Endothelial cell of umbilical vein (primary cell): ENCODE measurements around the gene ANO1. TPM values are rescaled to one million over a fixed set of nuclear protein-coding genes. Genes with fewer than 3 reads are reported as not detected.

ENCODE experiments used
- BruUV-seq: library from RNA; stranded (reverse); fragments of 400-500 nt; replicated peaks from 2 replicates; lab custom pipeline; 2021; lab: Mats Ljungman, UMichigan
- CTCF ChIA-PET: fragments of 300-600, 350-600 bp; sonication (Branson Sonifier 250); formaldehyde crosslinking; loops from one replicate; lab custom pipeline; 2021; ENCODE audit warnings: antibody characterized with exemption, inconsistent platforms; lab: Charles Lee
- POLR2A ChIA-PET: fragments of 300-600, 350-600 bp; sonication (Branson Sonifier 250); formaldehyde crosslinking; loops from one replicate; lab custom pipeline; 2021; ENCODE audit warnings: antibody characterized with exemption, inconsistent platforms; lab: Charles Lee
- DNase-seq: peaks from one replicate; pipeline ENCODE4 v3.0.0-alpha.2; 2011; ENCODE audit warnings: low read depth, low spot score
- FAIRE-seq: peaks from 2 replicates; lab custom pipeline; 2011; peaks lifted over from hg19 to GRCh38; lab: Jason Lieb, UNC
- H2AFZ ChIP-seq: 2 replicates; pipeline ENCODE4 v1.6.0; 2012; ENCODE audit warnings: low read depth, low read length, control low read depth, inconsistent platforms
- H3K27ac ChIP-seq: 2 replicates; pipeline ENCODE4 v1.5.1; 2011; ENCODE audit warnings: low read depth, mild to moderate bottlenecking, control low read depth, low read length, moderate library complexity; ENCODE audit not compliant: insufficient read depth
- H3K27me3 ChIP-seq, 2 experiments: 2 replicates each; pipeline versions ENCODE4 v1.6.0 to v1.6.1; 2011; ENCODE audit warnings: low read length in 2 of 2, mixed read lengths in 1 of 2; ENCODE audit not compliant: control insufficient read depth in 2 of 2, insufficient read depth in 2 of 2
- H3K36me3 ChIP-seq, 2 experiments: 2 replicates in 1 of 2; 3 replicates in 1 of 2; pipeline ENCODE4 v1.5.1; 2011; ENCODE audit warnings: low read length in 2 of 2, mild to moderate bottlenecking in 1 of 2, moderate library complexity in 1 of 2; ENCODE audit not compliant: control insufficient read depth in 2 of 2, insufficient read depth in 2 of 2; ENCODE audit errors: extremely low read depth in 1 of 2
- H3K4me1 ChIP-seq: 3 replicates; pipeline ENCODE4 v1.5.1; 2011; ENCODE audit warnings: mild to moderate bottlenecking, low read length; ENCODE audit not compliant: control insufficient read depth, insufficient read depth; ENCODE audit errors: extremely low read depth
- H3K4me2 ChIP-seq: 2 replicates; pipeline ENCODE4 v1.6.1; 2011; ENCODE audit warnings: low read length, control low read depth, mixed read lengths; ENCODE audit not compliant: insufficient read depth
- H3K4me3 ChIP-seq, 3 experiments: fragments of 200-600 bp in 1 of 3; sonication (generic), shearing (Covaris generic) in 1 of 3; replicated peaks in 1 of 3; 2 replicates each; pipeline ENCODE4 v1.5.1; 2011 to 2016; ENCODE audit warnings: control low read depth in 3 of 3, low read length in 3 of 3, mild to moderate bottlenecking in 2 of 3, inconsistent platforms in 1 of 3, low read depth in 1 of 3, moderate library complexity in 1 of 3; ENCODE audit not compliant: insufficient read depth in 1 of 3
- H3K79me2 ChIP-seq: 2 replicates; pipeline ENCODE4 v1.6.0; 2012; ENCODE audit warnings: low read length, inconsistent platforms; ENCODE audit not compliant: control insufficient read depth, insufficient read depth
- H3K9ac ChIP-seq: replicated peaks from 2 replicates; pipeline ENCODE3; 2011; ENCODE audit warnings: low read length, control low read depth; ENCODE audit not compliant: insufficient read depth; ENCODE audit errors: extremely low read depth
- H3K9me1 ChIP-seq: replicated peaks from 3 replicates; pipeline ENCODE4 v1.6.0; 2011; ENCODE audit warnings: mild to moderate bottlenecking, low read length; ENCODE audit not compliant: control insufficient read depth, insufficient read depth; ENCODE audit errors: extremely low read depth
- H3K9me3 ChIP-seq: replicated peaks from 2 replicates; pipeline ENCODE4 v1.5.1; 2012; ENCODE audit warnings: low read length, inconsistent platforms; ENCODE audit not compliant: control insufficient read depth, insufficient read depth
- H4K20me1 ChIP-seq: replicated peaks from 2 replicates; pipeline ENCODE3; 2011; ENCODE audit warnings: mild to moderate bottlenecking, low read length; ENCODE audit not compliant: control insufficient read depth, insufficient read depth; ENCODE audit errors: extremely low read depth
- CTCF ChIP-seq, 2 donors: IDR thresholded peaks; 1 replicate in 1 of 2; 2 replicates in 1 of 2; pipeline ENCODE4 v1.5.1; 2011; ENCODE audit warnings: low read length in 2 of 2, mild to moderate bottlenecking in 2 of 2, moderate library complexity in 2 of 2, control low read depth in 1 of 2, inconsistent platforms in 1 of 2, low read depth in 1 of 2; ENCODE audit not compliant: insufficient read depth in 1 of 2; ENCODE audit errors: extremely low read depth in 1 of 2
- EZH2 ChIP-seq: IDR thresholded peaks from 2 replicates; pipeline ENCODE4 v1.6.1; 2012; ENCODE audit warnings: borderline replicate concordance, low read depth, mild to moderate bottlenecking, moderate library complexity, low read length, inconsistent platforms; ENCODE audit not compliant: severe bottlenecking
- FOS ChIP-seq: IDR thresholded peaks from 2 replicates; pipeline ENCODE4 v1.6.1; 2011; ENCODE audit warnings: mild to moderate bottlenecking, low read length, moderate library complexity, borderline replicate concordance; ENCODE audit not compliant: insufficient read depth
- GATA2 ChIP-seq: IDR thresholded peaks from 2 replicates; pipeline ENCODE4 v1.7.0; 2011; ENCODE audit warnings: low read depth, mild to moderate bottlenecking, moderate library complexity, mixed read lengths, low read length; ENCODE audit not compliant: insufficient read length, insufficient read depth
- JUN ChIP-seq: IDR thresholded peaks from 2 replicates; pipeline ENCODE4 v1.6.1; 2011; ENCODE audit warnings: borderline replicate concordance, low read depth; ENCODE audit not compliant: insufficient read length, insufficient read depth
- MYC ChIP-seq: IDR thresholded peaks from one replicate; pipeline ENCODE4 v1.6.1; 2011; ENCODE audit warnings: mild to moderate bottlenecking, low read depth, low read length
- POLR2A ChIP-seq: IDR thresholded peaks from 2 replicates; pipeline ENCODE4 v1.6.1; 2012; ENCODE audit warnings: low read depth, mild to moderate bottlenecking, control low read depth, low read length
- POLR2AphosphoS5 ChIP-seq: IDR thresholded peaks from 2 replicates; pipeline ENCODE4 v1.6.1; 2012; ENCODE audit warnings: low read depth, mild to moderate bottlenecking, control low read depth, low read length, moderate library complexity; ENCODE audit not compliant: insufficient read depth
- dilution Hi-C: fragments of 300-500 bp; cut with MboI; formaldehyde crosslinking; loops from one replicate; pipeline ENCODE4 v1.15.0; 2019; ENCODE audit warnings: low sequenced_read_pairs; ENCODE audit not compliant: extremely low pct_ligation_motif_present
- intact Hi-C: fragments of 100-400 bp; cut with micrococcal nuclease; formaldehyde crosslinking; loops from one replicate; pipeline ENCODE4 v1.10.0; 2022
- polyA plus RNA-seq, 4 experiments: library from polyadenylated mRNA; depleted of rRNA in 3 of 4; stranded (reverse) in 3 of 4; unstranded in 1 of 4; fragments of >200 nt; gene quantifications; 2 replicates each; pipeline versions ENCODE4 v1.2.1 to v1.2.3, GENCODE V29; 2011 to 2012; ENCODE audit warnings: missing spikeins in 1 of 4
- total RNA-seq: library from RNA; stranded (reverse); gene quantifications from 2 replicates; pipeline ENCODE4 v1.2.3, GENCODE V29; 2021
- TF ChIP-seq, protein P1 (sequence below): IDR thresholded peaks from 2 replicates; pipeline ENCODE4 v1.6.1; 2011; ENCODE audit not compliant: insufficient read depth, insufficient read length

Gene ANO1
- total and polyA plus RNA-seq, 2 donors (not counting 3 experiments of a cell fraction or from before 2014, with no cell fraction given) = 0.03 to 0.40 TPM

DNA sequence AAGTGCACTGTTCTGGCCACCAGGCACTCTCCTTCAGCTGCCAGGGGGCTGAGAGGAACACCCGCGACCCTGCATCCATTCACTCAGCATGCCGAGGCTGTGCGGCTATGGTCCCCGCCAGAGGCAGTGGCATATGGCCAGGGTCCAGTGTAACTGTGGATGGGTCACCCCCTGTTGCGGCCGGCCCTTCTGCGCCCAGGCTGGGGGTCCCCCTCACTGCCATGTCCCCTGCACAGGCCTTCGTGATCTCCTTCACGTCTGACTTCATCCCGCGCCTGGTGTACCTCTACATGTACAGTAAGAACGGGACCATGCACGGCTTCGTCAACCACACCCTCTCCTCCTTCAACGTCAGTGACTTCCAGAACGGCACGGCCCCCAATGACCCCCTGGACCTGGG lies 104.1 kb downstream of the ANO1 start:
- ChIA-PET POLR2A (no interaction called here), CTCF (interaction anchor here (0.6 to 2.7 kb wide), 4 partner anchors 39 to 938 kb away, joined by 3 to 9 read pairs (median 3); no protein-coding TSS in a partner anchor)
- no peak overlapping the region for H3K4me3 ChIP-seq
- TF ChIP-seq, protein P1, sequence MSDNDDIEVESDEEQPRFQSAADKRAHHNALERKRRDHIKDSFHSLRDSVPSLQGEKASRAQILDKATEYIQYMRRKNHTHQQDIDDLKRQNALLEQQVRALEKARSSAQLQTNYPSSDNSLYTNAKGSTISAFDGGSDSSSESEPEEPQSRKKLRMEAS = no peak
- TF ChIP-seq POLR2A = no peak
- dilution Hi-C loops (loop anchor here (25.0 kb wide), 1 partner anchor 270 kb away; no protein-coding TSS in a partner anchor), intact Hi-C loops (no loop called here)
- no peak overlapping the region for H3K9ac ChIP-seq
- no peaks in the 10 kb centered on the region for H4K20me1 ChIP-seq
- no peaks in the 10 kb centered on the region for H3K79me2 ChIP-seq
- BruUV-seq = no TSS peak
- DNase-seq = no peak
- H2AFZ ChIP-seq = no peak overlapping the region
- H3K9me3 ChIP-seq = no peaks in the 10 kb centered on the region
- no peaks in the 10 kb centered on the region for H3K4me1 ChIP-seq
- no peak overlapping the region for H3K4me2 ChIP-seq
- no peaks in the 10 kb centered on the region for H3K36me3 ChIP-seq
- no peaks in the 10 kb centered on the region for H3K9me1 ChIP-seq
- no peak overlapping the region for H3K27ac ChIP-seq
- H3K27me3 ChIP-seq = no peaks in the 10 kb centered on the region
- FAIRE-seq = no peak

DNA sequence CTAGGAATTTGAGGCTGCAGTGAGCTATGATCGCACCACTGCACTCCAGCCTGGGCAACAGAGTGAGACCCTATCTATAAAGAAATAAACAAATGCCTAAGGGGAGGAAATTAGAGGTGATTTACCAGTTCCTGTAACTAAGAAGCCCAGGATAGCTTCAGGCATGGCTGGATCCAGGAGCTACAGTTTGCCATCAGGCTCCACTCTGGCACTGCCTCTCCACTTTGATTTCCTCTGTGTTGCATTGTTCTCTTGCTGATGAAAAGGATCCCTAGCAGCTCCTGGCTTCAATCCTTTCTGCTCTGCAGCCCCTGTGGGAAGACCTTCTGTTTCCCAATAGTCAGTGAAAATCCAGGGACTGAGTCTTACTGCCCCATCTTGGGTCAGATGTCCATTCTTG lies 104.9 kb downstream of the ANO1 start:
- BruUV-seq = no TSS peak
- Histone ChIP-seq H3K4me3 (no peak overlapping the region), H2AFZ (no peak overlapping the region), H3K9me3 (no peaks in the 10 kb centered on the region), H3K79me2 (no peaks in the 10 kb centered on the region), H4K20me1 (no peaks in the 10 kb centered on the region), H3K9me1 (no peaks in the 10 kb centered on the region), H3K27ac (no peak overlapping the region), H3K9ac (no peak overlapping the region), H3K4me2 (no peak overlapping the region), H3K4me1 (no peaks in the 10 kb centered on the region), H3K27me3 (no peaks in the 10 kb centered on the region), H3K36me3 (no peaks in the 10 kb centered on the region)
- POLR2A ChIA-PET = no interaction called here
- no peak for TF ChIP-seq CTCF (IDR thresholded peaks at IDR 0.05; ENCODE audit: extremely low read depth in 1 of 2, insufficient read depth in 1 of 2, low read depth in 1 of 2, low read length in 2 of 2)
- no peak for TF ChIP-seq POLR2AphosphoS5
- TF ChIP-seq, protein P1 = no peak
- TF ChIP-seq MYC = no peak
- no peak for TF ChIP-seq POLR2A
- no peak for TF ChIP-seq GATA2
- no peak for TF ChIP-seq FOS
- no peak for TF ChIP-seq JUN
- TF ChIP-seq EZH2 = no peak
- no peak for DNase-seq
- FAIRE-seq = no peak
- dilution Hi-C loops (loop anchor here (25.0 kb wide), 1 partner anchor 271 kb away; no protein-coding TSS in a partner anchor), intact Hi-C loops (no loop called here)
- CTCF ChIA-PET = interaction anchor here (0.7 to 2.7 kb wide), 5 partner anchors 9 to 277 kb away, joined by 3 to 9 read pairs (median 3); no protein-coding TSS in a partner anchor
